ENCODE results near the gene CD79B.

CD79B gene

DNA sequence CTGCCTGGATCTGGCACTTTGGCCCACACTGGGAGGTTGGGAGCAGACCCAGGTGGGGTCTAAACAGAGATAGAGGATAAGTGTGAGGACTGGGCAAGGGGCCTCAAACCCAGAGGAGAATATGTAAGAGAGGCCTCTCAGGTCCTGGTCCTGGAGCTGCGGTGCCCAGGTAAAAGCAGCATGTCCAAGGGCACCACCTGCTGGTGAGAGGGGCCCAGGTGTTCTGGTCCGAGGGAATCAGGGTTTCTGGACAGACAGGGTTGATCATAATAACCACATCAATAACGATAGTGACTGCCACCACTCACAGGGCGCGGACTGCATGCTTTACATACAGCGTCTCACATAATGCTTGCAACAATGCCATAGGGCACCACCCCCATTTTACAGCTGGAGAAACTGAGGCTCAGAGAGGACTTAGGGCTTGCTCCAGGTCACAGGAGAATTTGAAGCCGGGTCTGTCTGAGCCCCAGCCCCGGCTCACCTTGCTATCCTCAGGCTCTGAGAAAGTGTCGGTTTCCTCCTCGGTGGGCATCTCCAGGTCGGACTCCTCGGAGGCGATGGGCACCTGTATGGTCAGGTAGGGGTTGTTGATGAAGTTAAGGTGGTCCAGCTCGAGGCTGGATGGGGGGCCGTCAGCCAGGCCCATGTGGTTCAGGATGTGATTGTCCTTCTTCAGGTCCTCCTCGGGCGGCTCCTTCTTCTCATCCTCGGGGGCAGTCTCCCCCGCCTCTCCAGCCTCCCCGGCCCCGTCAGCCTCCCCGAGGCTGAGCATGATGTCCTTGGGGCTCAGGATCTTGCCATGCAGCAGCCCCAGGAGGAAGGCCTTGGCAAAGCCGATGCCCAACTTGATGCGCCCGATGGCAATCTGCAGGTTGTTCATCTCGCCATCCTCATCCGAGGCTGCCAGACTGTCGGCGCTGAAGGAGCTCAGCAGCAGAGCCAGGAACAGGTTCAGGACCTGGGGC is 19.1 kb upstream of the CD79B start:
- no peak for DNase-seq

DNA sequence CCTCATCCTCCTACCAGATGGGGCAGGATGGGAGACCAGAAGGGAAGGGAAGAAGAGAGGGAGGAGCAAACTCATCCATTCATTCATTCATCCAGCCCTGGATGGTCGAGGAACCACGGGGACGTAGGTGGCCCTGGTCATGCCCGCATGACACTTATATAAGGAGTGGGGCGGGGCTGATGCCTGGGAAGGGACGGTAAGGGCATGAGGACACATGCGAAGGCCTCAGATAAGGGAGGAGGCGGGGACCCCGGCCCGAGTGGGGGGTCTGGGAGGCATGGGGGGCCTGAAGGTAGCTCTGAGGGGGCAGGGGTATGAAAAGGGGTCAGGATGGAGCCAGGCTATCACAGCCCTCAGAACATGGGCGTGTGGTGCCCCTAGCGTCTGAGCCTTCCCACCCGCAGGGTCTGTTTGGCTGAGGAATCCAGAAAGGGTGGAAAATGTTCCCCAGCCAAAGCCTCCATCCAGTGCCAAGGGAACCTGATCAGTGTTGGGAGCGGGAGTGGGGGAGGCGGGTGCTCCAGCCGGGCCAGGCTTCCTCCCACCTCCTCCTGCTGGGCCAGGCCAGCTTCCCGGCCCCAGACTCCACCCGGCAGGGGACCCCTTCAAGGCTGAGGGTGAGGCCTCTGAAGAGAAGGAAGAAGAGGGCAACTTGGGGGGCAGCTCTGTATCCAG is 17.6 kb upstream of the CD79B start:
- DNase-seq = no peak

DNA sequence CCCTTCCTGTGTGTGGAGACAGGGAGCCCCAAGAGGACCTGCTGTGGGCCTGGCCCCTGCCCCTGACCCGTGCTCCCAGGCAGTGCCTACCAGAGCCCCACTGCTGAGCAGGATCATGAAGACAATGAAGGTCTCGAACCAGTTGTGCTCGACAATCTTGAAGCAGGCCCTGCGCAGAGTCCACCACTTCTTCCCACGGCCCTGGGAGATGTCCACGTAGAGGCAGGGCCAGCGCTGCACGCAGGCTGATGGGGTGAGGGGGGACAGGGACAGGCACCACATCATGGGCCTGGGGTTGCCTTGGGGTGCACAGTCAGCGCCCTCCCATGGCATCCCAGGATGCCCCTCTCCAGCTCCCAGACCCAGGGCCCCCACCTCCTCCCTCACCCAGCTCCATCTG is 16.4 kb upstream of the CD79B start:
- no peak for DNase-seq

DNA sequence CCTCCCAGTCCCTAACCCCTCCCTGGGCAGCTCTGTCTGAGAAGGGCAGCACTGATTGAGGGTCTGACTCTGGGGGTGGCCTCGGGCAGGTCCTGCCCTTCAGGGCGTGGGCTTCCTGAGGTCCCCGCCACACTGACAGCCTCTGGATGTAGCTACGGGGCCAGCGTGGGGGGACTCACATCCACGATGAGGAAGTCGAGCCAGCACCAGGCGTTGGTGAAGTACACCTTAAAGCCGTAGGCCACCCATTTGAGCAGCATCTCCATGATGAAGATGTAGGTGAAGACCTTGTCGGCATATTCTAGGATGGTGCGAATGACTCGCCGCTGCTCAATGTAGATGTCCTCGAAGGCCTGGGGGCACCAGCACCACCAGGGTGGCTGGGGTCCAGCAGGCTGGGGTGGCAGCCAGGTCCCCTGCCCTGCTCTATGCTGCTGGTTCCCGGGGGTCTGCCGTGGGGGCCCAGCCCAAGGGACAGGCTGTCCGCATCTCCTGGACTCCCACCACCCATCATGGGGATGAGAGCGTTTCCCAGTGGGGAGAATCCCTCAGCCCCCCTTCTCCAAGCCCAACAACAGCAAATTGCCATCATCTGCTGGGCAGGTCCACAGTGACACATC is 15.7 kb upstream of the CD79B start:
- DNase-seq = no peak

- DNase-seq = peak; percentile 7
Observed at GRCh38 chr17:63946440-63947363, 14.6 kb upstream of the CD79B start.

GRCh38 chr17:63945784-63946439 is 13.8 kb upstream of the CD79B start:
- DNase-seq = no peak

- no peak for DNase-seq
Observed at GRCh38 chr17:63944736-63945499, 12.8 kb upstream of the CD79B start.

GRCh38 chr17:63943745-63944144 is 11.6 kb upstream of the CD79B start:
- DNase-seq = no peak

GRCh38 chr17:63942309-63942985 is 10.3 kb upstream of the CD79B start:
- DNase-seq = no peak

DNA sequence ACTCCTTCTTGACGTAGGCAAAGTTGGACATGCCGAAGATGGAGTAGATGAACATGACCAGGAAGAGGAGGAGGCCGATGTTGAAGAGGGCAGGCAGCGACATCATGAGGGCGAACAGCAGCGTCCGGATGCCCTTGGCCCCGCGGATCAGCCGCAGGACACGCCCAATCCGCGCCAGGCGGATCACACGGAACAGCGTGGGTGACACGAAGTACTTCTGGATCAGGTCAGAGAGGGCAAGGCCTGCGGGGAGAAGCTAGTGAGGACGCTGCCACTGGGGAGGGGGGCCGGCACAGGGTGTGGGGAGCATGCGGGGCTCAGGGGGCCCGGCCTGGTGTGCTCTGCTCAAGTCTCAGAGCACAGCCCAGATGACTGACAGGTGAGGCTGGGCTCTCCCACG is 9.6 kb upstream of the CD79B start:
- no peak for DNase-seq

DNA sequence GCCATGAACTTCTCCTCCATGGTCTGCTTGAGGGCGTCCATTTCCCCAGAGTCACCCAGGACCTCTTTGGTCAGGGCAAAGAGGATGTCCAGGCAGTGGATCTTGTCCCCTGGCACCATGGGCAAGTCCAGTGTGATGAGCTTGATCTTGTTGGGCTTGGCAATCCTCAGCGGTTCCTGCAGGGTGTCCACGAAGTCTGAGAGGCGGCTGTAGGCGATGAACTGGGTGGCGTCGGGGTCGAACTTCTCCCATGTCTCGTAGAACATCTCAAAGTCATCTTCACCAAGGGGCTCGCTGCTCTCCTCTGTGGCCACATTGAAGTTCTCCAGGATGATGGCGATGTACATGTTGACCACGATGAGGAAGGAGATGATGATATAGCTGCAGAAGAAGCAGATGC is 9.0 kb upstream of the CD79B start:
- no peak for DNase-seq

- no peak for DNase-seq
Observed at GRCh38 chr17:63940584-63940983, 8.5 kb upstream of the CD79B start.

- no peak for DNase-seq
Observed at GRCh38 chr17:63939884-63940283, 7.8 kb upstream of the CD79B start.

DNA sequence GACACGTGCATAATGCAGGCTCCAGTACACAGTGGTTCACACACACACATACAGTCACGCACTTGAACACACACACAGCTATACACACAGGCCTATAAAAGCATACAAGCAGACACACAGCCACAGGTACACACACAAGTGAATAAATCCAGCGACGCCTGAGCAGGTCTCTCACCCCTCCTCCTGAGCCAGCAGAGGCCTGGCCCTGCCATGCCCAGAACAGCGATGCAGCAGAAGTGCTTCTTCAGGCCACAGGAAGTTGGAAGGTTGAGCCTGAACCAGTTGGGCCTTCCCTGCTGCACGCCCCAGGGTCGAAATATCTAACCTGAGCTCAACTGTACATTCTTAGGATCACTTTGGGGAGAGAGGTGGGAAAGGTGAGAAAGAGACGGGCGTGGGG is 7.3 kb upstream of the CD79B start:
- no peak for DNase-seq

- DNase-seq = no peak
Observed at GRCh38 chr17:63937920-63938319, 5.8 kb upstream of the CD79B start.

DNA sequence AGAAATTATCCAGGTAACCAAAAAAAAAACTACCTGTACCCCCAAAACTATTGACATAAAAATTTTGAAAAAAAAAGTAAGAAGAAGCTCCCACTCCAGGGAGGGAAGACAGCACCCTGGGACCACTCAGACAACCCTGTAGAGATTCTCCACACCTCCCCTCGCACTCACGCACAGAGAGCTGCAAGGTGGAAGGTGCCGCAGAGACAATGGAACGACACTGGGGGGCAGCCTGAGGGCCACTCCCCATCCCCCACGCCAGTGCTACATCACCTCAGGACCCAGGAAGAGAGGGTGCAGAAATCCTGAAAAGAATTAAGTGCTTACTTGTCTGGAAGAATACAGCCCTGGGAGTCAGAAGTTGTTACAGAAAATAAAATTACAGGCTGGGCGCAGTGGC is 5.2 kb upstream of the CD79B start:
- no peak for DNase-seq

DNA sequence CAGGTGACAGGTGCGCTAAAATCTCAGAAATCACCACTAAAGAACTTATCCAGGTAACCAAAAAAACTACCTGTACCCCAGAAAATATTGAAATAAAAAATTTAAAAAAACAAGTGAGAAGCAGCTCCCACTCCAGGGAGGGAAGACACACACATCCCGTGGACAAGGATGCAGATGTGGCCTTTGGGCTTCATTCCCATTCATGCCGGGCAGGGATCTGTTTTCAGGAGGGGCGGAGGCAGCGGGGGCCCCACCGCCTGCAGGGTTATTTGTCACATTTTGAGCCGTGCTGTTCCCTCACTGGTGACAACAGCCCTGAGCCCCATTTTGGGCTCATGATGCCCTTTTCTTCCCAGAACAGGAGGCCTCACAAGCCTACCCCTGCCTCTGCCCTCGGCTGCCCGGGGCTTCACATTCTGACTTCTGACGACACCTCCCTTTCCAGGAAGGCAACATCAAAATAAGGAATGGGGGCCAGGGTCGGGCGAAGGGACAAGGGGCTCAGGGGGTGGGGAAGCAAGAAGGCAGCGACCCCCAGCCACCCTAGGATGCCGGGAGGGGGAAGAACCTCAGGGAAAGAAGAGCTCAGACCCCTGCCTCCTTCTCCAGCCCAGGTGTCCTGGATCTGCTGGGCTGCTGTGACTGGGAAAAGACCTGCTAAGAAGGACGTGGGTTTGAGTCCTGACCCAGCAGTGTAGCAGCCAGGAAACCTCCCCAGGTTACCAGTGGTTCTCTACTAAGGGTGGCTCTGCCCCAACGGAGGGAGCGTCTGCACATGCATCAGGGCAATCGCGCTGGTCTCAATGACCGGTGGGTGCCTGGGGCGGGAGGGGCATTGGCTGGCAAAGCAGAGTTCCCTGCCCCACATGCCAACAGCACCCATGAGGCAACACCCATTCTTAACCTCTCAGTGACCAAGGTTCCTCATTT is 2.3 kb upstream of the CD79B start:
- DNase-seq = no peak

DNA sequence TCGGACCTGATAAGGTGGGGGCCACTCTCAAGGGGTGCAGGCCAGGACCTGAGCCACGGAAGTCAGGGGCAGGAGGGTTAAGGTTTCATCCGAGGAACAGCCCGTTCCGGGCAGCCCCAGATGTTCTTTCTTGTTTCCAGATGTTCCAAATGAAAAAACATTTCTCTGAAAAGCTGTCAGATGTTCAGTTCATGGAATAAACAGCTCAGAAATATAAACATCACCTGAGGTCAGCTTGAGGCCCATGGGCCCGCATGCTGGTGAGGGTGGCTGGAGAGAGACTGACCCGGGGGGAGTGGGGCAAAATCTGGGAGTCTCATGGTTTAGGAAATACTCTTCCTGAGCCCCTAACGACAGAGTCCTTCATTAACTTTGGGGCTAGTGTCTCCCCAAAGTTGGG is 1.5 kb upstream of the CD79B start:
- no peak for DNase-seq

GRCh38 chr17:63932721-63933120 is 590 bp upstream of the CD79B start:
- DNase-seq = no peak

Data from fibroblast of skin of right quadriceps (primary cell).